ENCODE results near the gene ZMAT1.
A peak's percentile ranks its signal among the peaks of the same experiment; 100 is the strongest.
"Not testable (repeated sequence)": the region's sequence is repeated elsewhere in the genome, so short reads cannot be mapped to it uniquely, and the experiment has no call there.

The ZMAT1 gene

GRCh38 chrX:101931488-101932248 is at the start of gene ZMAT1:
TSS of gene ZMAT1 (minus strand) at chrX:101932027. CDS start at chrX:101932008, 19 bp downstream.
- DNase-seq (ENCODE audit: low read depth in 2 of 2): peak; percentile 83 to 84

- DNase-seq (ENCODE audit: low read depth in 2 of 2): no peak
Measured at GRCh38 chrX:101977106-101977505, 45.3 kb upstream of the ZMAT1 start.

- no peak for DNase-seq (ENCODE audit: low read depth in 2 of 2)
Measured at GRCh38 chrX:101973066-101973465, 41.2 kb upstream of the ZMAT1 start.

GRCh38 chrX:101964923-101965539 is 33.2 kb upstream of the ZMAT1 start:
- not testable (repeated sequence) for DNase-seq (ENCODE audit: low read depth in 2 of 2)

GRCh38 chrX:101958139-101958538 is 26.3 kb upstream of the ZMAT1 start:
- DNase-seq (ENCODE audit: low read depth in 2 of 2): no peak

- DNase-seq (ENCODE audit: low read depth in 2 of 2): no peak
Measured at GRCh38 chrX:101957174-101957573, 25.3 kb upstream of the ZMAT1 start.

- no peak for DNase-seq (ENCODE audit: low read depth in 2 of 2)
Measured at GRCh38 chrX:101956556-101956955, 24.7 kb upstream of the ZMAT1 start.

- no peak for DNase-seq (ENCODE audit: low read depth in 2 of 2)
Measured at GRCh38 chrX:101950581-101950980, 18.8 kb upstream of the ZMAT1 start.

- DNase-seq (ENCODE audit: low read depth in 2 of 2): no peak
Measured at GRCh38 chrX:101932249-101932570, 383 bp upstream of the ZMAT1 start.

- no peak for DNase-seq (ENCODE audit: low read depth in 2 of 2)
Measured at GRCh38 chrX:101931136-101931487, 715 bp downstream of the ZMAT1 start.

- no peak for DNase-seq (ENCODE audit: low read depth in 2 of 2)
Measured at GRCh38 chrX:101925733-101926132, 6.1 kb downstream of the ZMAT1 start.

- no peak for DNase-seq (ENCODE audit: low read depth in 2 of 2)
Measured at GRCh38 chrX:101918751-101919150, 13.1 kb downstream of the ZMAT1 start.

GRCh38 chrX:101906136-101906796 is 25.6 kb downstream of the ZMAT1 start:
- no peak for DNase-seq (ENCODE audit: low read depth in 2 of 2)

GRCh38 chrX:101904996-101905395 is 26.8 kb downstream of the ZMAT1 start:
- DNase-seq (ENCODE audit: low read depth in 2 of 2): no peak

Data from stimulated activated CD8-positive, alpha-beta memory T cell treated with anti-CD3 and anti-CD28 coated beads, Interleukin-2, amount 100 ng/mL, for 1 hour (primary cell).